Stimulated activated CD4-positive, alpha-beta T cell treated with anti-CD3 and anti-CD28 coated beads, TNF-alpha, amount 100 ng/mL, for 4 hours (primary cell): ENCODE results near the gene PTPRJ.
"Not testable (repeated sequence)": the region's sequence is repeated elsewhere in the genome, so short reads cannot be mapped to it uniquely, and the experiment has no call there.

Source experiments
- DNase-seq, 3 experiments: peaks; one replicate each; pipeline ENCODE4 v3.0.0-alpha.2; 2020; ENCODE audit warnings: low read depth in 3 of 3

The PTPRJ gene

DNA sequence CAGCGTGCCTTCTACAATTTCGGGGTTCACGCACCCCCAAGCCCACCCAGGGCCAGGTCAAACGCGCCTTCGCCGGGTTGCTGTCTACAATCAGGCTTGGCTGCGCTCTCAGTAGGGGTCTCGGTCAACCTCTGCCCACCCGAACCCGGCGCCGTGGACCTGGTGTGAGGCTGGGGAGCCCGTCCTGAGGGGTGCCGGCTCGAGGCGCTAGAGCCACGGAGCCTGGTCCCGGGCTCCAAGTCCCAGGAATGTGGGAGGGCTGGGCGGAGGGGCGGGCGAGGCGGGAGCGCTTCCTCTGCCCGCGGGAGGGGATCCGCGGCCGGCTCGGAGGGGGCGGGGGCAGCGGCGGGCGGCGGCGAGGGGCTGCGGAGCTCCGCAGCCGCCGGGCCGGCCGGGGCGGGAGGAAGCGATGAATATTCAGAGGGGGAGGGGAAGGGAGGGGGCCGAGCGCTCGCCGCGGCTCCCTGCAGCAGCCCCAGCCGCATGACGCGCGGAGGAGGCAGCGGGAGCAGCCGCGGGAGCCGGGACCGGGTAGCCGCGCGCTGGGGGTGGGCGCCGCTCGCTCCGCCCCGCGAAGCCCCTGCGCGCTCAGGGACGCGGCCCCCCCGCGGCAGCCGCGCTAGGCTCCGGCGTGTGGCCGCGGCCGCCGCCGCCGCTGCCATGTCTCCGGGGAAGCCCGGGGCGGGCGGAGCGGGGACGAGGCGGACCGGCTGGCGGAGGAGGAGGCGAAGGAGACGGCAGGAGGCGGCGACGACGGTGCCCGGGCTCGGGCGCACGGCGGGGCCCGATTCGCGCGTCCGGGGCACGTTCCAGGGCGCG, at the start of gene PTPRJ:
Gene PTPRJ (plus strand): TSS at position 472 of the 819 bp plus-strand sequence. CDS start 354 bp downstream, outside the sequence.
- DNase-seq, result peak; percentile 27 to 53 (median 28)

DNA sequence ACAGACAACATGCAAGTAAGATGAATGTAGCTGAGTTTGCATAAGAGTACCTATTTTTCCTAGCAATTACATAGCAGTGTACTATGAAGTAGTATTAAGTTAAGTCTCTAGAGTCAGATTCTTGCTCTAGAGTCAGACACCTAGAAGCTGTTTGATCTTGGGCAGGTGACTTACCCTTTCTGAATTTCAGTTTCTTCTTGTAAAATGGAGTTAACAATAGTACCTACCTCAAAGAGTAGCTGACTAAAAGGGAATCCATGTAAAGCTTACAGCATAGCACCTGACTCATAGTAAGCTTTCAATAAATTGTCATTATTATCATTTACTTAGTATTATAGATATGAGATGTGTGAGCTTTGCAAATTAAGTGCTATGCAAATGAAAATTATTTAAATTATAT, 47.8 kb upstream of the PTPRJ start:
- no peak for DNase-seq

- not testable (repeated sequence) for DNase-seq
Observed at GRCh38 chr11:47933797-47934196, 46.6 kb upstream of the PTPRJ start.

GRCh38 chr11:47938791-47939560, 41.4 kb upstream of the PTPRJ start:
- no peak for DNase-seq

- DNase-seq, result no peak
Observed at GRCh38 chr11:47940904-47941649, 39.3 kb upstream of the PTPRJ start.

GRCh38 chr11:47941907-47942558, 38.3 kb upstream of the PTPRJ start:
- DNase-seq, result no peak

DNA sequence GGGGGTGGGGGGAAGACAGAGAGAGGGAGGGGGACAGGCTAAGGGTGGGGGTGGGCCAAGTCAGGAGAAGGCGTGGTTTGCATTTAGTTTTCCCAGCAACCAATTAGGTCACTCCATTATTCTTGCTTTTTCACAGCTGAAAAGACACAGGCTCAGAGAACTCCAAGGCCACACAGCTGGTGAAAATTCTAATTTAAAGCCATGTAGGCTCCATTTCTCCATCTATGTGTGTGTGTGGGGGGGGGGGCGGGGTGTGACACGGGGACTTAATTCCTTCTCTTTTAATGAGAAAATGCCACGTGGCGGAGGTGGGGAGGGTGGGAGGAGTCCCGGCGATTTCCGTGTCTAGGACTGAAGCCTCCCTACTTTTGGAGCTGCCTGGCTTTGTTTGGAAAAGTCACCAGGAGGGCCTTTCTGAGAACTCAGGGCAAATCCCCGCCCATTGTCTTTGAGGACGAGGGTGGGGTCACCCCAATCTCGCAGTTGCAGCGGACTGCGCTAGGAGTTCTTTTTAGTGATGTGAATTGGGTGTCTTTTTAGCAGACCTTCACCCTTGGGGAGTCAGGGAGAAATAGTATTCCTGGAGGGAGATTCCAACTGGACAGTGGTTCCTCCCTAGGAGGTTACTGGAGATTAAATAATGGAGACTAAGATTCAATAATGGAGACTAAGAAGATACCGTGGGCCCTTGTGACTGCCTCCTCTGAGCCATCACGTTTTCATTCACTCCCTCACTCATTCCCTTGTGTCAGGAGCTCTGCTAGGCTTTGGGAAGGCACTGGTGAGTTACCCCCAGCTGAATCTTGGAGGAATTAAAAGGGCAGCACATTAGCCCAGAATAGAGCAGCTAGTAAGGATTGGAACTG, 36.4 kb upstream of the PTPRJ start:
- no peak for DNase-seq

DNA sequence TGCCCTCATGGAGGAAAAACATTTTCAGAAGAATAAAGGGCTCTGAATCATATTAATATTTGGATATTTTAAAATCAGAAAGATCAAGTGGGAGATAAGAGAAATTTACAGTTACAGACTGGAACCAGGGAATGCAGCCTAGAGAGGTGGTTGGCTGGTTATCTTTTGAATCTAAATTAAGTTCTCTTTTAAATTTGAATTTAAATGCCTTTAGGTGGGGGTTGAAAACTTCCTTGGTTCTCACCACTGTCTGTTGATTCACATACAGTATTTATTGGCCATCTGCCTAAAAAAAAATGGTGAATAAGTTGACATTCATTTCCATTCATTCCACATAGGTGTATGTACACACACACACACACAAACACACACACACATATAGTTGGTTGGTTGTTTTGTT, 35.7 kb upstream of the PTPRJ start:
- DNase-seq, result no peak

DNA sequence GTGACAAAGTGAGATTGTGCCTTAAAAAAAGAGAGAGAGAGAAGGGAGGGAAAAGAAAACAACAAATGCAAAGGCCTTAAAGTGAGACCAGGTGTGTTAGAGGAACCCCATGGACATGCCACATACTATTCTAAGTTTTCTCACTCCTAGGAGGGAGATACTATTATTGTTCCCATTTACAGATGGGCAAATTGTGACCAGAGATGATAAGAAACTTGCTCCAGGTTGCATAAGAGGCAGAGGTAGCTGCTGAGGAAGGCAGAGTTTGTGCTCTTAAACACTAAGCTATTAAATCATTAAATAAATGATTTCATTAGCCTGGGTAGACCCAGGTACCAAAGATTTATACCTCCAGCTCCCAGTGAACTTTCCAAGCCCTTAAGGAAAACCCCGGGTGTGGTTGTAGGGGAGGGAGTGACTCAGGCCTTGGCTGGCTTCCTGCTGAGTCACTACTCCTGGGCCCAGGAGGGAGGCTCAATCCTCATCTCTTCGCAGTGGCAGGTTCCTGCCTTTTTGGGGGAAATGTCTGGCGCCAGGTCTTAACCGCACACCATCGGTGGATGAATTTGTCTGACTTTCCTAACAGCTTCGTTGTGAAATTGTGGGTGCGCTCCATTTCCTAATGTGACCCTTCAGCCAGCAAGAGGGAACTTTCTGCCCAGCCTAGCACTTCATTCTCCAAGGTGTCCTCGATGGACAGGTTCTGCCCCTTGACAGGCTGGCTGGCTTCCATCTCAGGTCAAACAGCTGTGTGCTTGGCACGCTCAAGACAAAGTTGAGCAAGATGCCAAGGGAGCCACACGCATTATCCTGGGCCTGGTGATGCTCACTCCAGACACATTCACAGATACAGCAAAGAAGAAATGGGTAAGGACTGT, 33.4 kb upstream of the PTPRJ start:
- peak in 1 of 3 experiments; percentile 7 for DNase-seq

DNA sequence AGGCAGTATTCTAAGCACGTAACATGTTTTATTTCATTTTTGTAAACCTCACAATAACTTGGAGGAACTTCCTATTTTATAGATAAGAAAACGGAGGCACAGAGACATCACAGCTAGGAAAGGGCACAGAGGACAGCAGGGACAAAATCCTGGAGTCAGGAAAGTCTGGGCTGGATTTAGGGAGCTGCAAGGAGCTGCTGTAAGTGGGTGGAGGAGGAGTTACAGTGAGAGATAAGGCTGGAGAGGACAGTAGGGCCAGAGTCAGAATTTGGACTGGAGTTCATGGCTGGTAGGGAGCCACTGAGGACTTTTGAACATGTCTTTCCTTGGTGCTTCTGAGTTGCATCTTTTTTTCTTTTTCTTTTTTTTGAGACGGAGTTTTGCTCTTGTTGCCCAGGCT, 32.2 kb upstream of the PTPRJ start:
- DNase-seq, result no peak

DNA sequence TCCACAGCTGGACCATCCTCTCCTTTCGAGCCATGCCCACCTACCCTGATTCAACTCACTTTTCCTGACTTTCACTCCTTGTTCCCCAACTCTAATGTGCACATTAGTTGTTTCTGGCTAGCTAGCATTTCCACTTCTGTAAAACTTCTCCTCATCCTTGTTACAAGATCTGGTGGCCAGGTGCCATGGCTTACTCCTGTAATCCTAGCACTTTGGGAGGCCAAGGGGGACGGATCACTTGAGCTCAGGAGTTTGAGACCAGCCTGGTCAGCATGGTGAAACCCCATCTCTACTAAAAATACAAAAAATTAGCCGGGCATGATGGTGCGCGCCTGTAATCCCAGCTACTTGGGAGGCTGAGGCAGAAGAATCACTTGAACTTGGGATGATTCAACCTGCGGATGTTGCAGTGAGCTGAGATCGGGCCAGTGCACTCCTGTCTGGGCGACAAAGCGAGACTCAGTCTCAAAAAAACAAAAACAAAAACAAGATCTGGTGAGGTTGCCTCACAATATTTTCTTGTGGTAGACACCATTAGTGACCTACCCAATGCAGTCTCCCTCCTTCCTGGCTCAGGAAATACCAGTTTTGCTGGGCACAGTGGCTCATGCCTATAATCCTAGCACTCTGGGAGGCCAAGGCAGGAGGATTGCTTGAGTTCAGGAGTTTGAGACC, 31.2 kb upstream of the PTPRJ start:
- not testable (repeated sequence) for DNase-seq

- peak; percentile 22 to 43 (median 38) for DNase-seq
Observed at GRCh38 chr11:47950396-47950795, 30.0 kb upstream of the PTPRJ start.

DNA sequence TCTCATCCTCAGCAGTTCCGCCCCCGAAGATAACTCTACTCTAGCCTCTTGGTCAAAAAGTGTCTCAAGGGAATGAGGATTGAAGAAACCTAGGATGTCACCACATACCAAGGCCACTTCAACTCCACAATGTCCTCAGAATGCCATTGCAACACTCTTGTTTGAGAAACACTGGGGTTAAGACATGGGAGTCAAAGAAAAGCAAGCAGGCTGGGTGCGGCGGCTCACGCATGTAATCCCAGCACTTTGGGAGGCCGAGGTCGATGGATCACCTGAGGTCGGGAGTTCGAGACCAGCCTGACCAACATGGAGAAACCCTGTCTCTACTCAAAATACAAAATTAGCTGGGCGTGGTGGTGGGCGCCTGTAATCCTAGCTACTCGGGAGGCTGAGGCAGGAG, 28.9 kb upstream of the PTPRJ start:
- not testable (repeated sequence) for DNase-seq

- no peak for DNase-seq
Observed at GRCh38 chr11:47955061-47955755, 25.2 kb upstream of the PTPRJ start.

DNA sequence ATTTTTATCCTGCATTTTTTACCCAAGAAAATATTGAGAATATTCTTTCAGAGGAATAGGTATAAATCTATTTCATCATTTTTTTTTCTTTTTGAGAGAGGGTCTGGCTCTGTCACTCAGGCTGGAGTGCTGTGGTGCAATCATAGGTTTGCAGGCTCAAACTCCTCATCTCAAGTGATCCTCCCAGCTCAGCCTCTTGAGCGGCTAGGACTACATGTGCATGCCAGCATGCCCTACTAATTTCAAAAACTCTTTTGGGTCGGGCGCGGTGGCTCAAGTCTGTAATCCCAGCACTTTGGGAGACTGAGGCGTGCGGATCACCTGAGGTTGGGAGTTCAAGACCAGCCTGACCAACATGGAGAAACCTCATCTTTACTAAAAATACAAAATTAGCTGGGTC, 20.3 kb upstream of the PTPRJ start:
- no peak for DNase-seq

DNA sequence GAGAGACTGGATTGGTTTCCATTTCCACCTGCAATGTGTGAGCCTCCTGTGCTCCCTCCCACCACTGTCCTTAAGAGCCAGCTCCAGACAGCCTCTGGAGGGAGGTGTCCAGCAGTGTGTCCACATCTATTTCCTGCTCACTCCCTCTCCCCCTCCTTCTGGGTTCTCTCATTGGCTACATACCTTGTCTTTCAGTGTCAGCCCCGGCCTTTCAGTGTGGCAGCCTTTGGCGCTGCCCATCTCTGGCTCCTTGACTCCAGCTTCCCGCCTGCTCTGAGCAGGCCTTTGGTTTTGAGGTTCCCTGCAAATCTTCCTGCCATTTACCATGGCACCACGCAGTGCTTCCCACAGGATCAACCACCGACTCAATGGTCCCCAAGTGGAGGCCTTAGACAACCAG, 19.0 kb upstream of the PTPRJ start:
- DNase-seq, result no peak

- no peak for DNase-seq
Observed at GRCh38 chr11:47964546-47964945, 15.8 kb upstream of the PTPRJ start.
